Activated CD8-positive, alpha-beta memory T cell treated with anti-CD3 and anti-CD28 coated beads, Interleukin-2, amount 50 U/mL, for 24 hours (primary cell): Measurements from ENCODE around the gene ANGPTL2.

Experiments used
- DNase-seq: peaks from one replicate; pipeline ENCODE4 v3.0.0-alpha.2; 2020; ENCODE audit errors: extremely low read depth

The ANGPTL2 gene

DNA sequence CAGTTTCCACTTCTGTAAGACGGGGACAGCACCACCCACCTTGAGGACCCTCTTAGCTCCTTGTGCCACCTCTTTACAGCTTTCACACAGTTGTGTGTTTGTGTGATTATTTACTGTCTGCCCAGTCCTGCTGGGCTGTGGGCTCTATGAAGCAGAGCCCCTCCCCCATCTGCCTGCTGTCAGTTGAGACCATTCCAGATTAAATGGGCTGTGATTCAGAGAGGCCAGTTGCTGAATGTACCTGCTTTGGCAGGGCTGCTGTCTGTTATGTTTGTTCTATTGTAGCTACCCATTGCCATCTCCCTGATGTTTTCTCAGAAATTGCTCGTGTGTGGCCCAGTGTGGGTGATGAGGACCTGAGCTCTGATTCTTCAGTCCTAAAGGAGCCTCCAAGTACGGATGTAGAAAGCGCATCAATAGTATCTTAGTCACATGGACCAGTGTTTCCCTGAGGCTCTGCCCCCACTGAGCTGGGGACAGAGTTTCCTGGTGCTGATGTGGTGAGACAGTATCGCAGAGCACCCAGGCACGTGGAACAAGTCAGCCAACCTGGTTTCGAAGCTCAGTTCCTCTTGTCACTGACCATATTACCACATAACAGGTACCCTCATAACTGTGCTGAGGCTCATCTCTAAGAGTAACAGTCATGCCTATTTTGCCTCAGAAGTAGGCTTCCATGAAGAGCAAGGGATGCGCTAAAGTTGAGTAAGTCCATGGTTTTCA, 3.7 kb downstream of the ANGPTL2 start:
- DNase-seq: no peak

DNA sequence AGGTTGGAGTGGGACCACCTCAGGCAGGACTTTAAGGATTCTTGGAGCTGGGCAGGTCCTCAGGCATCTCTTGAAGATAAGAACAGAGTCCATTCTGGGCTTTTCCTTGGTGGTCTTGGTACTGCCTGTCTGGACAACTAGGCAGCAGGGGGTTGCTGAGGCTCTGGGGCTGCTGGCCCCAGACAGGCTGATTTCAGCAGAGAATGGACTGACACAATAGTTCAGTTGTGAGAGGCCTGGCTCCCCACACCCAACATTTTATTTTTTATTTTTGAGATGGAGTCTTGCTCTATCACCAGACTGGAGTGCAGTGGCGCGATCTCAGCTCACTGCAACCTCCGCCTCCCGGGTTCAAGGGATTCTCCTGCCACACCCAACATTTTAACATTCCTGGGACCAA, 4.6 kb downstream of the ANGPTL2 start:
- no peak for DNase-seq

DNA sequence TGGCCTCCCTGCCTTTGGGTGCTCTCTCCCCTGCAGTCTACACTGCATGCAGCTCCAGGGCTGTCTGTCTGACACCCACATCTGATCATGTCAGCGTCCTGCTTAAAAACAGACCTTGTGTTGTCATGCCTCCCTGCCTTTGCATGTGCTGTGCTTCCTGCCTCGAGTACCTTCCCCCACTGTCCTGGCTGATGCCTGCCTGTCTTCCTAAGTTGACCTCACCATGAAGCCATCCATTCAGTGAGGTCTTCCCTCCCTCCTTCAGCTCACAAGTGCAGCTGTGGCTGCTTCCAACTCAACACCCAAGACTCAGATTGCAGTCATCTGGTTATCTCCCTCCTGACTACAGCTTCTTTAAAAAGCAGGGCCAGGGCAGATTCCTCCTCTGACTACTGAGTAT, 5.5 kb downstream of the ANGPTL2 start:
- no peak for DNase-seq

DNA sequence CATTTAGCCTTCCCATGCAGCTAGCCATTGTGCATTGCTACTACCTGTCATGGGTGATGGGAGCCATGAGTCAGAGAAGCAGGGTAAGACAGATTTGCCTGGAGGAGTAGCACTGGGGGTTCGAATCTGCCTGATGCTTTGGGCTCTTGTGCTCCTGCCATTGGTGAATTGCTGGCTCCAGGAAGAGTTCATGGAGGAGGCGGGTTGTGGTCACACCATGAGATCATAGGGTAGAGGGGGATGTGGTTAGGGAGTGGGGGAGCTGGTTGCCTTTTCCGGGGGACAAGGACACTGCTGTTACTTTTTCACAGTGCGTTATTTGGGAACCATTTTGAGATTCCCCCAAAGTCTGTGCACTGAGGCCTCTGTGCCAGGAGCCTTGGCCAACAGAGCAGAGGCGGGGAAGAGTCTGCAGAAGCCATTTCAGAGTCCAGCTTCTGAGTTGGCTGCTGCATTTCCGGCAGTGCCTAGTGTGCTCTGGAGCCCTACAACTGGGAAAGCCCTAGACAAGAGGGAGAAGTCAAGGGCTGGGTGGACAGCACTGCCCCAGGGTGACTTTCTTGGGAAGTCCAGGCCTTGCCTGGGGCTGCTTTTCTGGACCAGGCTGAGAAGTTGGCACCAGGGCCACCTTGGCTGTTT, 6.2 kb downstream of the ANGPTL2 start:
- DNase-seq: no peak

DNA sequence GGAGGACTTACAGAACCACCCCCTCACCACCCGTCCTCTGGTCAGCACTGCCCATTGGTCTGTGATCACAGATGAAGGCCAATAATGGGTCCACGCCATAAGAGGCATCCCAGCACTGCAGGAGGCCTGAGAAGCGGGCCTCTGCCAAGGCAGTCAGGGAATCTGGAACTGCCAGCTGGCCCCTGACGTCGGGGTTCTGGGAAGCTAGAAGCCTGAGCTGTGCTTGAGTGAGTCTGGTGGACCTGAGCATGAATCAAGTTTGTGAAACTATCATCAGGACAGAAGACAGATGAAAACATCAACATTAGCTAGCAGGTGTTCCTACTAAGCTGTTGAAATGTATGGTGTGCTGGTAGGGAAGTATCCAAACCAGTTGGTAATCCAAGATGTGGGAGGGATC, 7.8 kb downstream of the ANGPTL2 start:
- no peak for DNase-seq

DNA sequence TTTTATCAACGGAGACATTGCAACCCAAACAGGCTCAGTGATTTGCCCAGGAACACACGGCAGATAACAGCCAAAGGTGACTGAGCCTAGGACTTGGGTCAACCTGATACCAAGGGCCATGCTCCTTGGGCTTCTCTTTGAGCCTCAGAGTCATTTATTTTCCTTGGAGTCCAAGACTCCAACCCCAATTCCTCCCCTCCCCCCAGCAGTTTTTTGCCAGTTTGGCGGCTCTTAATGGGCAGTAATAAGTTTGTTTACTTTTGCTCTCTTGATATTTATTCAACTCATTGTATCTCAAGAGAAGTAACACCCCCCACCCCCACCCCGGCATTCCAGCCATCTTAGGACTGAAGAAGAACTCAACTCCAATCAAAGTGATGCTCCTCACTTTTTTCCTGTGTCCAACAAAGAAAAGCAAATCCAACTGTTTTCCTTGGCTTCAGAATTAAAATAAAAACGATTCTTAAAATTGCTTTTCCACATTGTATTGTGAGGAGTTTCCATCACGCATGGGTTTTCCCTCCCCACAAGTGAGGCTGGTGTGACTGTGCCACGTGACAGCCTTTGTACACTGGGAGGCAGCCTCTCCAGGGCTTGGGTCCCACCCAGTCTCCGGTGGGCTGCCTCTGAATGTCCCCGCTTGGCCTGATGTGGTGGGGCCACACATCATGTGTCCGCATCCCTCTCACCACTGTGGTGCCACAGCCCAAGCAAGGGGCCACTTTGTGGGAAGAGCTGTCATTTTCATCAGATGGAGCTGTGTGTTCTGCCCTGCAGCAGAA, 9.1 kb downstream of the ANGPTL2 start:
- DNase-seq: no peak

DNA sequence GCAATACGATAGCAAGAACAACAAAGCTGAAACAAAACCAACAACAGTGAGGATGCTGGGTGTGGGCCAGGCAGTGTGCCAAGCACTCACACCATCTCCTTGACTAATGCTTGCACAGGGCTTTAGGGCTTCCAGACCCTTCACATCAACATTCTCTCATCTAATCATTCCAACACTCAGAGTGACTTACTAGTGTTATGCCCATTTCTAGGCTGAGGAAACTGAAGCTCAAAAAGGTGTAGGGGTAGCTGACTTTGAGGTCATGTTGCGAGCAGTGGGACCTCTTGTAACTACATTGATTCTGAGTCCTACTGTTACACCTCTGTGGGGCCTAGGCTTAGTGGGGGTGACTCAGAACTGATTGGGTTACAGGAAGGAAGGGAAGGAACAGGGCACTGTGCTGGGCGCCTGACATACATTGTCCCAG, 9.7 kb downstream of the ANGPTL2 start:
- DNase-seq: no peak

DNA sequence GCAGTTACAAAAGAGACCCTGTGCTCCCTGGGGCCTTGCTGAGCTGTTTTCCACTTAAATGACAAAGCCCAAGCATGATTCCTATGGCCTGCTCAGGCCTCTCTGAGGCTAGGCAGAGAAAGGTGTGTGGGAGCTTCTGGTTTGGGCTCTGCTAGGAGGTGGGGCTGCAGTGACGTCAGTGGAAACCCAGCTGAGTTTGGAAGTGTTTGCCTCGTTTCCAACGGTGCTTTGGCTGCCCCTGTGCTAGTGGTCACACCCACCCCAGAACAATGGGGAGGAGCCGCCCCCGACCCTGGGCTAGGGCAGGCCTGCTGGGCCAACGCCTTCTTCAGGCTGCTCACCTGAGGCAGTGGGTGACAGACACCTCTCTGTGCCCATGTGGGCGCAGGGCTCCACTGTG, 10.4 kb downstream of the ANGPTL2 start:
- DNase-seq: no peak

DNA sequence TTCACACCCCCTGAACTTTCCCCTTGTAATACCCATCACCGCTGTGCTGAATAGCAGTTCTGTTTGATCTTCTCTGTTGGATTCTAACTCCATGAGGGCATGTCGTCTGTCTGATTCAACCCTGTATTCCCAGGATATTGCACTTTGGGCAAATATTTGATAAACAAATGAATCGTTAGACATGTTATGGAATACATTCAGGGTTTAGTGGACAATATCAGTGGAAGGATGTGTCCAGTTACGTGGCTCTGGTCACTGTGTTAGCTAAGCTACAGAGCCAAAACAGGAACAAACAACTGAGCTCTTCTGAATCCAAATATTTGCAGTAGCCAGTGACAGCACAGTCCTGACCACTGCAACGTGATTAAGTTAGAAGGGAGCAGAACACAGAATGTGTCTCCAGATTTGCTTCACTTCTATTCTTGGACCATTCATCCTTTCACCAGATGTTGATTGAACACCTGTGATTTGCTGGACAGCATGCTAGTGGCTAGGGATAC, 13.2 kb downstream of the ANGPTL2 start:
- no peak for DNase-seq

DNA sequence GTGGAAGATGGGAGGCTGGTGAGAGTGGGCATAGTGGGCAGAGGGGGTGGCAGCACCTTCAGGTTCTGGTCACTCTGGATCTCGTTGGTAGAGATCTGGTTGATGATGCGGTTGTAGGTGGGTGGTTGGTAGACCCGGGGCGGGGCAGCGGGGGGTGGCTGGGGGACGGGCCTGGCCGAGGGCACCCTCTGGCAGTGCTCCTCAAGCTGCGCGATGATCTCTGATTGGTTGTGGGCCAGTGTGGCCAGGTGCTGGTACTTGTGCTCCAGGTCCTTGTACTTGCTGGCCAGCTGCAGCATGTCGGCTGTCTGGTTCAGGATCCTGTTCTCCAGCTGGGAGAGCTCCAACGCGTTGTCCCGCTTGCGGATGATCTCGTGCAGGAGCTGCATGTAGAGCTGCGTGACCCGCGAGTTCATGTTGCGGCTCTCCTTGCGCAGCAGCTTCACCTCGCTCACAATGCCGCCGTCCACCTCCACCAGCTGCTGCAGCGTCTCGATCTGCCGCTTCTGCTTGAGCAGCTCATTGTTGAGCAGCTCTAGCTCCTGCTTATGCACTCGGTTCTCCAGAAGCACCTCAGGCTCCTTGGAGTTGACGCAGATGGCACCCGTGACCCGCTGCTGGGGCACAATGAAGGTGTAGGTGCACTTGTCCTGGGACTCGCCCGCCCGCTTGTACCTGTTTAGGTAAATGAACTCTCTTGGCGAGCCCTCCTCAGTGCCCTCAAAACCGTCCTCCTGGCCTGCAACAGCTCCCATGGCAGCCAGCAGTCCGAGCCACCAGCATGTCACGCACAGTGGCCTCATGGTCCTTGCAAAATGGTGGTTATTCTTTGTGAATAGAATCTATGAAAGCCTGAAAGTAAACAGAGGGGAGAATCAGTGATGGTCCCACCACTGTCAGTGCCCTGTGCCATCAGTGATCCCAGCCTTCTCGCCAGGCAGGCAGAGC, 14.2 kb downstream of the ANGPTL2 start:
- DNase-seq: no peak

DNA sequence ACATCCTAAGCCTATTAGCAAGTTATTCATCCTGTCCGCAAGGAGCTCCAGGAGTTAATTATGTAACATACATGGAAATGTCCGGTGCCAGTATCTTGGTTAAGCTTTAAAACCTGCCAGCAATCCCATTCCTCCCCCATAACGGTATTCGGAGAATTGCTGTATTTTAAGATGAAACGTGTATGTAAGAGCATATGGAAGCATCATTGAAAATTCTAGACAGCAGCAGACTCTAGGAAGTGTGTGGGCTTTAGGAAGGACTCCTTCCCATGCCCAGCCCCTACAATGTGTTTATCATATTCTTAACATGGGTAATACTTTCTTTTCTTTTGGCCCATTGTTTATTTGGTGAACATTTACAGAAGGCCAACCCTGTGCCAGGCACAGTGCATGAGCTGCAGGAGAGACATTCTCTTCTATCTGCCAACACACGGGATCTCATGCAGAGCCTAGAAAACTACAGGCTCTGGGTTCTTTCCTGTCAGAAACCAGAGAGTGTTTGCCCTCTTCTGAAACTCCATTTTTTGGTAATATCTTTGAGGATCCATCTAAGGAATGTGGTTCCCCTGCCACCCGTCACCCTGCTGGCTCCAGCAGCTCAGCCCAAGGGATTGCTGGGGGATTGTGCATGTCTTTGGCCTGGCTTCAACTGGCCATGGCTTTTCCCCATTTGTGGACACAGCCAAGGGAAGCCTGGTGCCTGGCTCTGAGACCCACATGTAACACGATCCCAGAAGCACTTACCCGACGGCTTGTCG, 15.1 kb downstream of the ANGPTL2 start:
- no peak for DNase-seq

DNA sequence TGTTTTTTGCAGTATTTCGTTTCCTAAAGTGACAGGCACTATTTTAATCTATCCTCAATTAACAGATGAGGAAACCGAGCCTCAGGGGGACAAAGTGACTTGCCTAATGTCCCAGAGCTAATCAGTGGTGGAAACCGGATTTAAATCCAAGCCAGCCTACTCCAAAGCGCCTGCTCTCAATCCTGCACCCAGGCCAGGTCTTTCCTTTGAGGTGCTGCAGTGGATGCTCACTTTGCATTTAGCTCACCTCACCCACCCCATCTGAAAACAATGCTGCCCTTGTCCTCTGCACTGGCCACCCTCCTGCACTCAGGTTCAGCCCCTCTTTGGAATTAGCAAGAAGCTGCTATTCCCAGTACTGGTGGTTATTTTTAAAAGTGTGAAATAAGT, 16.0 kb downstream of the ANGPTL2 start:
- no peak for DNase-seq

DNA sequence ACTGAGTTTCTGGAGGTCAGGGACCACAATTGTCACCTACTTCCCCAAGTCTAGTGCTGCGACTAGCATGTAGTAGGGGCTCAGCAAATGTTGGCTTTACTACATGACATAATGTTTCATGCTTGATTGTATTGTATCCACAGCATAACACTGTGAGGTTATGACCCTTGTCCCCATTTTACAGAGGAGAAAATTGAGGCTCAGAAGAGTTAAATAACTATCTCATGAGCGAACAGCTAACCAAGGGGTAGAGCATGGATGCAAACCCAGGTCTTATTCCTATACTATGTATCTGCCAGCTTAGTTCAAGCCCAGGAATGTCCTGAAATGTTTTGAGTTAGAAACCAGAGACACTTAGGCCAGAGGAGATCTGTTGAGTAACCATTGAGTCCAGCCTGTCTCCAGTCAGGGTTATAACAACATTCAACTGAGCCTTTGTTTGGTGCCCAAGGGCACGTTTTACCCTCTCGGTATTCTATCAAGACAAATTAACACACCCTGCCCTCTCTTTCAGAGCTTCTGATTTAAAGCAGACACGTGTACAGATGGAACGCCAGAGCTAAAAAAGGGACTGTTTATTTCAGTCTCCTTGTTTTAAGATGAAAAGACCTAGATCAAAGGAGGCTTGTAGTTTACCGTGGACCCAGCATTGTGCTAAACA, 16.5 kb downstream of the ANGPTL2 start:
- DNase-seq: no peak

DNA sequence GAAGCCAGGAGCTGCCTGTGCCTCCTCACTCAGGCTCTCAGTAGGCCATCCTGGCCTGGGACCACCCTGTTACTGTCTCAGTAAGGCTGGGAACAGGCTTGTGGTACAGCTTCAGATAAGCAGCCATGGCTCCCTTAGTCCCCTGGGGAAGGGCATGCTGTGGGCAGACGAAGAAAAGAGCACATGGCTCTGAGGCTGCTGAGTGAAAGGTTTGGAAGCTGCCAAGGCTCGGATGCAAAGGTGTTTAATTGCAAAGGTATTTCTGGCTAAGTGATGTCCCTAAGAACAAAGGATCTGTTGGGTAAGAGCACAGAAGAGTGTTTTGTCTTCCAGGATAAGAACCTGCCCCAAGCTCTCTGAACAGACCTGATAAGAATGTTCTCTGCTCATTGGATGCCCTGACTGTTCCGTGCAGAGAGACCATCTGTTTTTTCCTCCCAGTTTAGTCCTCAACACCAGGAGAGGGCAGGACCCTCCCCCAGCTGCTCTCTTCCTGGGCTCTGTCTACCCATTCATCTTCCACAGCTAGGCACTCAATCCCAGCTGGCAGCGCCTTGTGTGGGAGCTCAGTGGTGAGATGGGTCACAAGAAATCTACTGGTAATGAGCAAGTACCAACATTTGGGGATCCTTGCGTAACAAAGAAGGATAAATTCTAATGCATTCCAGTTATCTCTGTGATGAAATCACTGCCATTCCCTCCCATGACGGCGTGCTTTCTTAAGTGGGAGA, 17.7 kb downstream of the ANGPTL2 start:
- DNase-seq: no peak

DNA sequence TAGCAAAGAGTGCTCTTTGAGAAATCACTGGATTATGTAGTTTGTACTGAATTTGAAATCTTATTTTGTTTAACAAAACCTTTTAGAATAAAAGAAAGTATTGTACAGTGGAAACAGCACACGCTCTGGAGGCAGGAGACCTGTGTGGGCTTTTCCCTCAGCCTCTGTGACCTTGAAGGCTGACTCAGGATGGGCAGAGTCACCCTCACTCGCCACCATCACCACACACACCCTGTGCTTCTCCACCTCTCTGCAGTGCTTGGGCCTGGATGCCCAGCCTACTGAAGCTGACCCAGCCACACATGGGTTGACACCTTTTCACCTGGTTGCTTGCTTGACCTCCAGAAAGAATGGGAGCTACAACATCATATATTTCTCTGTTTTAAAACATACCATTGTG, 19.6 kb downstream of the ANGPTL2 start:
- DNase-seq: no peak

DNA sequence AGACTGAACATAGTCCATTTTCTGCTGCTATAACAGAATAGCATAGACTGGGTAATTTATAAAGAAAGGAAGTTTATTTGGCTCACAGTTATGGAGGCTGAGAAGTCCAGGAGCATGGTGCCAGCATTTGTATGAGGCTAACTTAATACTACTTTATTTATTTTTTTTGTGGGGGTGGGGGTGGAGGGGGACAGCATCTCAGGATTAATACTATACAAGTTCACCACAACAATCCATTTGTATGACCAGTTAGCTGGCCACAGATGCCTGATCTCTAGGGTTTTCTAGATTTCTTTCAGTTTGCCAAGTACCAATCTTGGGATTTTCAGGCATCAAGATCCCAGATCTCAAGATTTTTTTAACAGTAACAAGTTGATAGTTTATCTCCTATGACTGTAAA, 20.3 kb downstream of the ANGPTL2 start:
- DNase-seq: no peak

DNA sequence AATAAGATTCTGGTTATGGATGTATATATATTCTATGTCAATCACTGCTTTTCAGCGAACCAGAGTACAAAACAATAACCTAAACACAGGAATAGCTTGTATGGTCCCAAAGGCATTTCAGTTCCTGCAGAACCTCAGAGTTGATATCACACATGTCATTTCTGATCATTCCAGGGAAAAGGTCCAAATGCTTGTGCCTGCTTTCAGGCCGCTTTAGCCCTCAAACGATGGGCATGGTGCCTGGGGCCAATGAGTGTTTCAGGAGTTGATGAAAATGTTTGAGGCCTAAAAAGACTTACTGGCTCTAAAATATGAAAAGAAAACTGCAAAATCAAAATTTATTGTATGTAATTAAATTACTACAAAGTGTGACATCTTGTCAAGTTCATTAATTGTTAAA, 22.8 kb downstream of the ANGPTL2 start:
- no peak for DNase-seq

DNA sequence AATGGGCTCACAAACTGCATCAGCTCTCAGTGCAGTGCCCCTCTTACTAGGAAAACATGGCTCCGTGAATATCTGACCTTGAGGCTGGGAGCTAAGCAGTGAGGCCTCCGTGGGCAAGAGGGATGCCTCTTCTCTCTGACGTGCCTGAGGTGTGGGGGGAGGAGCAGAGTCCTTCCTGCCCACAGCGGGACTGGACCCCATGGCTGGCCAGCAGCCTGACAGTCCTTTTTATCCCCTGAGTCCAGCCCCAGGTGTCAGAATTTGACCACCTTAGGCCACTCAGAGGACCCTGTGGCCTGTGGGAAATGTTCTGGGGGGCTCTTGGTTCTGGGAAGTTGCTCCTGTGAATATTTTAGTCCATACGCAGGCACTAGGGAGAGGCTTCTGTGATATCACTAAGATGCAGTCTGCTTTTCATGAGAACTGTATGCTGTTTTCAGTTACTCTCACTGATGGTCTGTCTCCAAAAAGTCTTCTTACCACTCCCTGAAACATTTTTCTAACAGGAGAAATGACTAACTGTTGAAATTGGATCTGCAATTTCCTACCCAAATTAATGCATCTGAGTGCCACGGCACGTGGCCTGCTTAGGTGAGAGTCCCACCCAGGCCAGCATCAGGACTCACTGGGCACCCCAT, 23.4 kb downstream of the ANGPTL2 start:
- DNase-seq: no peak

DNA sequence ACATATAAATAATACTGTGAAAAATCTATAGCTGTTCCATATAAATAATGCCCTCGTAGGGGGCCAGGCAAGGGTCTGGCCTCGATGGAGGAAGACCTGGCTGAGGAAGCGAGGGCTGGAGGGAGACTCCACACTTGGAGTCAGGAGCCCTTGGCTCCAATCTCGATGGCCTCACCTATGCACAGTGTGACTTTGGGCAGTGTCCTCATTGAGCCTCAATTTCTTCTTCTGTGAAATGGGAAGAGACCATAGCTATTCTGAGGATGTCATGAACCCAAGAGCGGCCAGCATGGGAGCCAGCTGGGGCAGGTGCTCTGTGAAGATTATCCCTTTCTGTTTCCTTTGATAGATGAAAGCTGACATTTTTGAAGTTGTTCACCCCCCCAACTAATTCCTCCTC, 24.8 kb downstream of the ANGPTL2 start:
- no peak for DNase-seq
